Tibial artery (tissue), 4 donors: ENCODE data around the gene PDE3A.

Source experiments
- DNase-seq, 2 donors: peaks; one replicate each; pipeline ENCODE4 v3.0.0-alpha.2; 2019
- H3K27ac ChIP-seq, 2 donors: fragments of 200-600 bp; sonication (generic) in 1 of 2; 1 replicate in 1 of 2; 2 replicates in 1 of 2; pipeline ENCODE4 v1.5.1; 2018 to 2019; ENCODE audit warnings: mild to moderate bottlenecking in 1 of 2
- H3K27me3 ChIP-seq, 2 donors: fragments of 200-600 bp; sonication (generic) in 1 of 2; one replicate each; pipeline versions ENCODE4 v1.5.1 to v1.6.0; 2016 to 2019
- H3K36me3 ChIP-seq, 3 donors: fragments of 200-600 bp; sonication (generic) in 2 of 3; one replicate each; pipeline ENCODE4 v1.5.1; 2016 to 2019; ENCODE audit warnings: mild to moderate bottlenecking in 2 of 3
- H3K4me1 ChIP-seq, 4 donors: fragments of 200-600 bp; sonication (generic) in 2 of 4; 1 replicate in 3 of 4; 2 replicates in 1 of 4; pipeline ENCODE4 v1.5.1; 2016 to 2019
- H3K4me3 ChIP-seq, 2 donors: fragments of 200-600 bp; sonication (generic) in 1 of 2; 1 replicate in 1 of 2; 2 replicates in 1 of 2; pipeline ENCODE4 v1.5.1; 2018 to 2019; ENCODE audit warnings: mild to moderate bottlenecking in 2 of 2
- H3K9me3 ChIP-seq, 3 donors: fragments of 200-600 bp; sonication (generic) in 1 of 3; one replicate each; pipeline ENCODE4 v1.5.1; 2016 to 2019
- CTCF ChIP-seq, 2 experiments: fragments of 200-600 bp in 1 of 2; fragments of 450-650 bp in 1 of 2; IDR thresholded peaks; one replicate each; pipeline ENCODE4 v1.5.1; 2017 to 2019; ENCODE audit warnings: antibody characterized with exemption in 2 of 2, mild to moderate bottlenecking in 1 of 2, moderate library complexity in 1 of 2
- intact Hi-C: fragments of 100-400 bp; cut with DNase I; formaldehyde crosslinking; loops from one replicate; pipeline ENCODE4 v1.15.0; 2023; ENCODE audit warnings: low total_unique reads

Gene PDE3A

GRCh38 chr12:20590570-20590969 lies 222.2 kb downstream of the PDE3A start:
- no peaks in the 10 kb centered on the region for H3K27me3 ChIP-seq
- peaks cover 0 to 42% (median 3%) of the 10 kb centered on the region in 4 donors for H3K4me1 ChIP-seq
- no peaks in the 10 kb centered on the region for H3K9me3 ChIP-seq
- H3K36me3 ChIP-seq = no peaks in the 10 kb centered on the region
- DNase-seq = no peak
- intact Hi-C loops = no loop called here
- no peak overlapping the region for H3K27ac ChIP-seq
- TF ChIP-seq CTCF (IDR thresholded peaks at IDR 0.05) = no peak
- H3K4me3 ChIP-seq = no peak overlapping the region

- DNase-seq = no peak
- TF ChIP-seq CTCF (IDR thresholded peaks at IDR 0.05) = no peak
- Histone ChIP-seq H3K4me3 (no peak overlapping the region), H3K27me3 (no peaks in the 10 kb centered on the region), H3K27ac (no peak overlapping the region), H3K9me3 (no peaks in the 10 kb centered on the region), H3K4me1 (peaks cover 0 to 31% (median 3%) of the 10 kb centered on the region in 4 donors), H3K36me3 (no peaks in the 10 kb centered on the region)
- intact Hi-C loops = no loop called here
These were observed 224.2 kb downstream of the PDE3A start for GRCh38 chr12:20592556-20592955.

GRCh38 chr12:20593611-20594010 lies 225.3 kb downstream of the PDE3A start:
- H3K36me3 ChIP-seq = no peaks in the 10 kb centered on the region
- no peaks in the 10 kb centered on the region for H3K27me3 ChIP-seq
- DNase-seq = no peak

GRCh38 chr12:20596061-20596460 lies 227.7 kb downstream of the PDE3A start:
- intact Hi-C loops = no loop called here
- DNase-seq = no peak
- Histone ChIP-seq H3K4me1 (peaks cover 0 to 38% (median 9%) of the 10 kb centered on the region in 4 donors), H3K36me3 (no peaks in the 10 kb centered on the region), H3K4me3 (no peak overlapping the region), H3K9me3 (no peaks in the 10 kb centered on the region), H3K27me3 (no peaks in the 10 kb centered on the region), H3K27ac (no peak overlapping the region)
- TF ChIP-seq CTCF (IDR thresholded peaks at IDR 0.05) = no peak

More at GRCh38 chr12:20593611-20594010, 225.3 kb downstream of the PDE3A start:
- TF ChIP-seq CTCF (IDR thresholded peaks at IDR 0.05) = no peak
- no peak overlapping the region for H3K4me3 ChIP-seq
- no peaks in the 10 kb centered on the region for H3K9me3 ChIP-seq
- H3K27ac ChIP-seq = no peak overlapping the region
- intact Hi-C loops = no loop called here
- peaks cover 0 to 22% (median 3%) of the 10 kb centered on the region in 4 donors for H3K4me1 ChIP-seq

GRCh38 chr12:20599757-20600156 lies 231.4 kb downstream of the PDE3A start:
- no peak for TF ChIP-seq CTCF (IDR thresholded peaks at IDR 0.05)
- H3K27me3 ChIP-seq = no peaks in the 10 kb centered on the region
- H3K9me3 ChIP-seq = no peaks in the 10 kb centered on the region
- no peak for DNase-seq
- H3K27ac ChIP-seq = peak overlapping the region; percentile 2 to 3
- no peak overlapping the region for H3K4me3 ChIP-seq
- intact Hi-C loops = loop anchor here (10.0 kb wide), 1 partner anchor 225 kb away; no protein-coding TSS in a partner anchor
- H3K36me3 ChIP-seq = no peaks in the 10 kb centered on the region
- H3K4me1 ChIP-seq = peaks cover 0 to 52% (median 20%) of the 10 kb centered on the region in 4 donors
